Adrenal gland (tissue), 12 donors: ENCODE data around the gene CD44. TPM values are rescaled to one million over a fixed set of nuclear protein-coding genes. Genes with fewer than 3 reads are reported as not detected.
A peak's percentile ranks its signal among the peaks of the same experiment; 100 is the strongest.

ENCODE experiments used
- DNase-seq, 7 donors: peaks; one replicate each; pipeline ENCODE4 v3.0.0-alpha.2; 2019 to 2020
- H3K27ac ChIP-seq, 5 donors: fragments of 200-600 bp; sonication (generic) in 4 of 5; 1 replicate in 3 of 5; 2 replicates in 2 of 5; pipeline versions ENCODE4 v1.5.1 to v1.8.0; 2016 to 2020; ENCODE audit warnings: mild to moderate bottlenecking in 1 of 5
- H3K27me3 ChIP-seq: fragments of 200-600 bp; 2 replicates; pipeline ENCODE4 v1.8.0; 2021
- H3K36me3 ChIP-seq, 2 donors: fragments of 200-600 bp; replicated peaks in 1 of 2; 1 replicate in 1 of 2; 2 replicates in 1 of 2; pipeline versions ENCODE4 v1.5.1 to v1.8.0; 2018 to 2022
- H3K4me1 ChIP-seq, 2 donors: fragments of 200-600 bp; replicated peaks in 1 of 2; 1 replicate in 1 of 2; 2 replicates in 1 of 2; pipeline versions ENCODE4 v1.5.1 to v1.8.0; 2018 to 2021
- H3K4me3 ChIP-seq, 4 donors: fragments of 200-600 bp; sonication (generic) in 3 of 4; one replicate each; pipeline ENCODE4 v1.5.1; 2016 to 2018
- H3K9me3 ChIP-seq, 3 donors: fragments of 200-600 bp; sonication (generic) in 1 of 3; replicated peaks in 1 of 3; 1 replicate in 2 of 3; 2 replicates in 1 of 3; pipeline versions ENCODE4 v1.5.1 to v1.8.0; 2016 to 2021
- POLR2A ChIP-seq, 2 donors: fragments of 450-650 bp; IDR thresholded peaks; one replicate each; pipeline ENCODE4 v1.6.1; 2017; ENCODE audit warnings: antibody characterized with exemption in 2 of 2, mild to moderate bottlenecking in 2 of 2, moderate library complexity in 1 of 2
- WGBS, 4 donors: extraction: QIAGEN DNeasy Blood & Tissue Kit in 2 of 4; methylation state at CpG; one replicate each; pipeline versions ENCODE4 v1.1.5 to v1.1.7; 2013 to 2017; 5-methylcytosine and 5-hydroxymethylcytosine counted together
- intact Hi-C, 2 donors: fragments of 100-400 bp; cut with DNase I; formaldehyde crosslinking; loops; one replicate each; pipeline versions ENCODE4 v1.14.1 to v1.15.0; 2022 to 2023
- polyA plus RNA-seq, 3 donors: library from polyadenylated mRNA; stranded (reverse); fragments of 200-250 nt in 2 of 3; fragments of 350-450 nt in 1 of 3; fragmentation: Illumina TruSeq in 1 of 3; extraction: RNeasy Lipid Tissue Mini Kit (QIAGEN cat#74804) in 1 of 3; gene quantifications; one replicate each; pipeline ENCODE4 v1.2.3, GENCODE V29; 2013 to 2014
- total RNA-seq, 9 donors: library from RNA; depleted of rRNA in 4 of 9; stranded (reverse); fragments of >200 nt in 4 of 9; fragments of 120-200 nt in 1 of 9; fragmentation: NEBNext Ultra II Directional in 1 of 9; extraction: Animal tissue kit (Norgen Biotek cat#: 25700) in 1 of 9; gene quantifications; one replicate each; pipeline versions ENCODE4 v1.1.0 to v1.2.4, GENCODE V29; 2013 to 2023
- TF ChIP-seq, protein P1 (sequence below), 6 experiments: fragments of 450-650 bp in 4 of 6; fragments of 200-600 bp in 2 of 6; sonication (generic) in 1 of 6; IDR thresholded peaks; 1 replicate in 5 of 6; 2 replicates in 1 of 6; pipeline versions ENCODE4 v1.5.1 to v1.8.0; 2016 to 2021; ENCODE audit warnings: antibody characterized with exemption in 6 of 6, mild to moderate bottlenecking in 2 of 6, moderate library complexity in 1 of 6
- donor health status: healthy with polysubstance abuse.
- donor health status: Bipolar disorder and iron deficiency.
- donor health status: DM: yes; HTN: yes; CAD: no.
- donor health status: DM: no; HTN: no; CAD: no.
- donor health status: DM: no; HTN: no; CAD: no.
- donor health status: DM: yes; HTN: yes; CAD: no.

Gene CD44
- total and polyA plus RNA-seq, 12 donors: 10.2 to 110 (median 77.5) TPM

DNA sequence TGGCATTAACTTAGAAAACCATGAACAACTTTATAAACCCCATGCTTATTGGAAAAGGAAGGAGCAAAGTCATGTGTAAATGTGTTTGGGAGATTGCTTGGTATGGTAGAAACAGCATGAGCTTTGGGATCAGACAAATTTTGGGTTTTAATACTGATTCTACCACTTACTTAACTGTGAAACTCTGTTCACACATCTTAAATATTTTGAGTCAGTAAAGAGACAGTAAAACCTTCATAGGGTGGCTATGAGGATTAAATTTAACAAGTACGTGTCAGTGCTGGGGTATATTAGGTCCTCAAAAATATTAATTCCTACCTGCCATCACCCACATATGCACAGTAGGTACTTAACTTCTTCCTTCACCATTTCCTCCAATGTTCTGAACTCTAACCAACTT, 96.5 kb downstream of the CD44 start:
- DNase-seq: no peak
- intact Hi-C loops: loop anchor here in 1 of 2 donors (10.0 kb wide), 1 partner anchor 301 kb away; no protein-coding TSS in a partner anchor
- TF ChIP-seq POLR2A (IDR thresholded peaks at IDR 0.05): no peak
- TF ChIP-seq, protein P1, sequence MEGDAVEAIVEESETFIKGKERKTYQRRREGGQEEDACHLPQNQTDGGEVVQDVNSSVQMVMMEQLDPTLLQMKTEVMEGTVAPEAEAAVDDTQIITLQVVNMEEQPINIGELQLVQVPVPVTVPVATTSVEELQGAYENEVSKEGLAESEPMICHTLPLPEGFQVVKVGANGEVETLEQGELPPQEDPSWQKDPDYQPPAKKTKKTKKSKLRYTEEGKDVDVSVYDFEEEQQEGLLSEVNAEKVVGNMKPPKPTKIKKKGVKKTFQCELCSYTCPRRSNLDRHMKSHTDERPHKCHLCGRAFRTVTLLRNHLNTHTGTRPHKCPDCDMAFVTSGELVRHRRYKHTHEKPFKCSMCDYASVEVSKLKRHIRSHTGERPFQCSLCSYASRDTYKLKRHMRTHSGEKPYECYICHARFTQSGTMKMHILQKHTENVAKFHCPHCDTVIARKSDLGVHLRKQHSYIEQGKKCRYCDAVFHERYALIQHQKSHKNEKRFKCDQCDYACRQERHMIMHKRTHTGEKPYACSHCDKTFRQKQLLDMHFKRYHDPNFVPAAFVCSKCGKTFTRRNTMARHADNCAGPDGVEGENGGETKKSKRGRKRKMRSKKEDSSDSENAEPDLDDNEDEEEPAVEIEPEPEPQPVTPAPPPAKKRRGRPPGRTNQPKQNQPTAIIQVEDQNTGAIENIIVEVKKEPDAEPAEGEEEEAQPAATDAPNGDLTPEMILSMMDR (IDR thresholded peaks at IDR 0.05): no peak
- Histone ChIP-seq H3K36me3 (no peaks in the 10 kb centered on the region), H3K27ac (no peak overlapping the region), H3K4me1 (peaks cover 0 to 8% of the 10 kb centered on the region in 2 donors), H3K9me3 (no peaks in the 10 kb centered on the region), H3K4me3 (no peak overlapping the region), H3K27me3 (no peaks in the 10 kb centered on the region)
- WGBS, 4 donors: 0 to 40% (median 38%) methylated on average over 1 of the region's 1 CpG

DNA sequence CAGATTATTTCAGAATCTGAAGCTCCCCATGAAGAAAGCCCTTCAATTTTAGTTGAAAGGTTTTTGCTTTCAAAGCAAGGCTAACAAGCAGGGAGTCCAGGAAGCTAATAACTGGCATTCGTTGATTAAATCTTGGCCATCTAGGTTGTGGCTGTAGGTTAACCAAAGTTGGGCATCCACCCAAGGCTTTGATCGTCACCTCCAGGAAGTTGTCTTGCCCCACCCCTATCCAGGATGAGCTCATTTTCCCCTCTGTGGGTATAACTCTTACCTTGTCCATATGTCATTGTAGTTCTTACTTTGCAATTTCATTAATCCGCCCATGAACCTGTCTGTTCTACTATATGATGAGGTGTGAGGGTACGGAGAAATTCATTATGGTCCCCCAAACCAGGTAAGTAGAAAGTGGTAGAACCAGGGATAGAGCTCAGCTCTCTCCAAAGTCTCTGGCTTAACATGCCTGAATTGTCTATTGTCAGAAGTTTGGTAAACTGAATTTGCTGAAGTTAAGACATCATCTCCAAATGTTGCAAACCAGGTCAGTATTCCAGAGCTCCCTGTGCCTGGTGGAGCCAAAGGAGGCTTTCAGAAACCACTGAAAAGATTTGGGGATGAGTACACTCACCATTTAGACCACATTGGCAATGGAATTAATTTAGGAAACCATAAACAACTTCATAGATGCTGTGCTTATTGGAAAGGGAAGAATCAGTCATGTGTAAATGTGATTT, 97.1 kb downstream of the CD44 start:
- TF ChIP-seq POLR2A (IDR thresholded peaks at IDR 0.05): no peak
- TF ChIP-seq, protein P1 (IDR thresholded peaks at IDR 0.05): no peak
- no peaks in the 10 kb centered on the region for H3K27me3 ChIP-seq
- intact Hi-C loops: loop anchor here in 1 of 2 donors (10.0 kb wide), 1 partner anchor 301 kb away; no protein-coding TSS in a partner anchor
- no peak overlapping the region for H3K4me3 ChIP-seq
- H3K9me3 ChIP-seq: no peaks in the 10 kb centered on the region
- no peak for DNase-seq
- peaks cover 0 to 8% of the 10 kb centered on the region in 2 donors for H3K4me1 ChIP-seq
- no peak overlapping the region for H3K27ac ChIP-seq
- WGBS, 4 donors: 80 to 85% (median 82%) methylated on average over 4 of the region's 4 CpGs
- H3K36me3 ChIP-seq: no peaks in the 10 kb centered on the region

DNA sequence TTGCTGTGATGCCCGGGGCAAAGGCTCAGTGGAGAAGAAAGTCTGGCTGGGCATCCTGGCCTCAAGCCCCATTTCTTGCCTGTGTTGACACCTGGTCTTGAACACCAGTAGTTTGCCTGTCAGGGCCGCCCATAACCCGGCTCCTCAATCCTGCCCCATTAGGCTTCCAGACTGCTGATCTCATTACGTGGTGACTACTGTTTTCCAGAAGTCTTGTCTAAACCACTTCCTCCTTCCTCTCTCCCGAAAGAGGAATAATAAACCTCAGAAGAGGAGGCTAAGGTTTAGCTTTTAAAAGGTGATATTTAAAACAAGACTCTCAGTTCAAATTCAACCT, 97.7 kb downstream of the CD44 start:
- DNase-seq: peak in 2 of 7 donors; percentile 17 to 18
- intact Hi-C loops: loop anchor here in 1 of 2 donors (10.0 kb wide), 1 partner anchor 302 kb away; no protein-coding TSS in a partner anchor
- TF ChIP-seq, protein P1 (IDR thresholded peaks at IDR 0.05): no peak
- TF ChIP-seq POLR2A (IDR thresholded peaks at IDR 0.05): no peak

DNA sequence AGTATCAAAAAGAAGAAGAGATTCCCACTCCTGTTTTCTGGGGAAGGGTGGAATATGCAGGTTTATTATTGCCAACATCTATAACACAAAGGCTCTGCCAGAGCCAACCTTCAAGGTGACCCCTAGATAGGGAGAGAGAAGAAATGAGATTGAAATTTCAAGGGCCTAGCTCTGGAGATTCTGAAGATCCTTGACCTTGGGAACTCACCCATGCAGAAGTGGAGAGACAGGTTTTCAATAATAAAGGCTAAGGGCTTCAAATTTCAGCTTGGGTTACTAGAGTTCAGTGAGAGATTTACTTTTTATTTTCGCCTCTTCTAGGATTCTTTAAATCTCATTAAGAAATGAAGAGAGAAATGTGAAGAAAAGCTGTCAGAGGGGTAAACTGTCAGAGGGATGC, 98.4 kb downstream of the CD44 start:
- TF ChIP-seq POLR2A (IDR thresholded peaks at IDR 0.05): no peak
- TF ChIP-seq, protein P1 (IDR thresholded peaks at IDR 0.05): no peak
- no peaks in the 10 kb centered on the region for H3K36me3 ChIP-seq
- no peak overlapping the region for H3K27ac ChIP-seq
- intact Hi-C loops: loop anchor here in 1 of 2 donors (10.0 kb wide), 1 partner anchor 303 kb away; no protein-coding TSS in a partner anchor
- no peaks in the 10 kb centered on the region for H3K9me3 ChIP-seq
- H3K27me3 ChIP-seq: no peaks in the 10 kb centered on the region
- peaks cover 0 to 8% of the 10 kb centered on the region in 2 donors for H3K4me1 ChIP-seq
- DNase-seq: no peak
- 84 to 97% (median 90%) methylated on average over 1 of the region's 1 CpG for WGBS, 4 donors
- no peak overlapping the region for H3K4me3 ChIP-seq

More for the DNA sequence above, 97.7 kb downstream of the CD44 start:
- Histone ChIP-seq H3K36me3 (no peaks in the 10 kb centered on the region), H3K4me1 (peaks cover 0 to 8% of the 10 kb centered on the region in 2 donors), H3K27me3 (no peaks in the 10 kb centered on the region), H3K27ac (no peak overlapping the region), H3K9me3 (no peaks in the 10 kb centered on the region), H3K4me3 (no peak overlapping the region)
- 74 to 91% (median 87%) methylated on average over 5 of the region's 5 CpGs for WGBS, 4 donors
